ENCODE data around the gene PLAAT2. TPM values are rescaled to one million over a fixed set of nuclear protein-coding genes. Genes with fewer than 3 reads are reported as not detected.
"Not testable (repeated sequence)": the region's sequence is repeated elsewhere in the genome, so short reads cannot be mapped to it uniquely, and the experiment has no call there.

PLAAT2 gene
- total RNA-seq, 1 experiment from 2014 or later: 7.3 TPM

- no peak overlapping the region for H3K4me3 Mint-ChIP-seq (ENCODE audit: low read depth, unreplicated experiment)
- peaks cover 90% of the 10 kb centered on the region for H3K36me3 Mint-ChIP-seq (ENCODE audit: insufficient read depth, unreplicated experiment)
- peak overlapping the region; percentile 5 for H3K27ac Mint-ChIP-seq (ENCODE audit: unreplicated experiment)
Measured at GRCh38 chr11:63590024-63590788, 27.0 kb upstream of the PLAAT2 start.

GRCh38 chr11:63589000-63589399 lies 25.8 kb upstream of the PLAAT2 start:
- CTCF ChIA-PET: interaction anchor here (0.6 to 0.7 kb wide), 2 partner anchors 55 to 397 kb away, joined by 3 read pairs; no protein-coding TSS in a partner anchor
- DNase-seq: no peak
- BruUV-seq (replicated peaks): no TSS peak
- Mint-ChIP-seq H3K4me3 (ENCODE audit: low read depth, unreplicated experiment) (no peak overlapping the region), H3K36me3 (ENCODE audit: insufficient read depth, unreplicated experiment) (peaks cover 90% of the 10 kb centered on the region), H3K9me3 (ENCODE audit: low read depth, unreplicated experiment) (no peaks in the 10 kb centered on the region), H3K4me1 (ENCODE audit: low read depth, unreplicated experiment) (peaks cover 31% of the 10 kb centered on the region), H3K27ac (ENCODE audit: unreplicated experiment) (peak overlapping the region; percentile 44), H3K27me3 (ENCODE audit: unreplicated experiment) (no peaks in the 10 kb centered on the region)
- intact Hi-C loops (cut with micrococcal nuclease; ENCODE audit: unreplicated experiment): no loop called here
- TF ChIP-seq CTCF (IDR thresholded peaks at IDR 0.05; ENCODE audit: unreplicated experiment): no peak

More at GRCh38 chr11:63590024-63590788, 27.0 kb upstream of the PLAAT2 start:
- intact Hi-C loops (cut with micrococcal nuclease; ENCODE audit: unreplicated experiment): no loop called here
- no TSS peak for BruUV-seq (replicated peaks)
- no peaks in the 10 kb centered on the region for H3K9me3 Mint-ChIP-seq (ENCODE audit: low read depth, unreplicated experiment)
- no peak for TF ChIP-seq CTCF (IDR thresholded peaks at IDR 0.05; ENCODE audit: unreplicated experiment)
- peaks cover 43% of the 10 kb centered on the region for H3K4me1 Mint-ChIP-seq (ENCODE audit: low read depth, unreplicated experiment)
- CTCF ChIA-PET: no interaction called here
- H3K27me3 Mint-ChIP-seq (ENCODE audit: unreplicated experiment): no peaks in the 10 kb centered on the region
- no peak for DNase-seq

DNA sequence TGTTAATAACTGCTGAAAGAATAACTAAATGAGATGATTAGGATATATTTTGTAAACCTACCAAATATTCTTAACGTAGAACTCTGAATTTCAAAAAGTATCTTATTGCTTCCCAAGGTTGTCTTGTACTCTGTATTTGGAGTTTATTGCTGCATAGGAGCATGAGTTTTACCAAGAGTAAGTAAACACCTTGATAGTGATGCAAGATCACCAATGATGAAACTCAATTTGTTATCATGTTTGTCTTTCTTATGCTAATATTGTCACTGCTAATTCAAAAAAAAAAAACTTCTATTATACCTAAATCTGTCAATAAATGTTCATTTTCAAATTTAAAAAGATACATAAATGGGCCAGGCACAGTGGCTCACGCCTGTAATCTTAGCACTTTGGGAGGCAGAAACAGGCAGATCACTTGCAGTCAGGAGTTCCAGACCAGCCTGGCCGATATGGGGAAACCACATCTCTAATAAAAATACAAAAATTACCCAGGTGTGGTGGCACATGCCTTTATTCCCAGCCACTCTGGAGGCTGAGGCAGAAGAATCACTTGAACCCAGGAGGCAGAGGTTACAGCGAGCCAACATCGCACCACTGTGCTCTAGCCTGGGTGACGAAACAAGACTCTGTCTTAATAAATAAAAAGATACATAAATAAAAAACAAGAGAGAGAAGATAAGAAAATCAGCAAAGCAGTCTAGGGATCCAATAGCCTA lies 23.4 kb upstream of the PLAAT2 start:
- BruUV-seq (replicated peaks): no TSS peak
- Mint-ChIP-seq H3K27me3 (ENCODE audit: unreplicated experiment) (no peaks in the 10 kb centered on the region), H3K27ac (ENCODE audit: unreplicated experiment) (no peak overlapping the region), H3K4me3 (ENCODE audit: low read depth, unreplicated experiment) (no peak overlapping the region), H3K4me1 (ENCODE audit: low read depth, unreplicated experiment) (peaks cover 40% of the 10 kb centered on the region), H3K9me3 (ENCODE audit: low read depth, unreplicated experiment) (no peaks in the 10 kb centered on the region), H3K36me3 (ENCODE audit: insufficient read depth, unreplicated experiment) (peaks cover 93% of the 10 kb centered on the region)
- no peak for TF ChIP-seq CTCF (IDR thresholded peaks at IDR 0.05; ENCODE audit: unreplicated experiment)
- intact Hi-C loops (cut with micrococcal nuclease; ENCODE audit: unreplicated experiment): no loop called here
- no peak for DNase-seq
- CTCF ChIA-PET: interaction anchor here (0.7 kb wide), 1 partner anchor 18 kb away, joined by 4 read pairs; no protein-coding TSS in a partner anchor

GRCh38 chr11:63583357-63583677 lies 20.1 kb upstream of the PLAAT2 start:
- no TSS peak for BruUV-seq (replicated peaks)
- no peak overlapping the region for H3K4me3 Mint-ChIP-seq (ENCODE audit: low read depth, unreplicated experiment)
- TF ChIP-seq CTCF (IDR thresholded peaks at IDR 0.05; ENCODE audit: unreplicated experiment): no peak
- DNase-seq: no peak
- CTCF ChIA-PET: interaction anchor here (0.6 to 2.0 kb wide), 5 partner anchors 9 to 105 kb away, joined by 3 to 8 read pairs (median 6); no protein-coding TSS in a partner anchor
- H3K27me3 Mint-ChIP-seq (ENCODE audit: unreplicated experiment): no peaks in the 10 kb centered on the region
- H3K9me3 Mint-ChIP-seq (ENCODE audit: low read depth, unreplicated experiment): no peaks in the 10 kb centered on the region
- H3K27ac Mint-ChIP-seq (ENCODE audit: unreplicated experiment): peak overlapping the region; percentile 86
- peaks cover 35% of the 10 kb centered on the region for H3K4me1 Mint-ChIP-seq (ENCODE audit: low read depth, unreplicated experiment)
- H3K36me3 Mint-ChIP-seq (ENCODE audit: insufficient read depth, unreplicated experiment): peaks cover 89% of the 10 kb centered on the region
- intact Hi-C loops (cut with micrococcal nuclease; ENCODE audit: unreplicated experiment): loop anchor here (5.0 kb wide), 3 partner anchors 49 to 106 kb away; no protein-coding TSS in a partner anchor

DNA sequence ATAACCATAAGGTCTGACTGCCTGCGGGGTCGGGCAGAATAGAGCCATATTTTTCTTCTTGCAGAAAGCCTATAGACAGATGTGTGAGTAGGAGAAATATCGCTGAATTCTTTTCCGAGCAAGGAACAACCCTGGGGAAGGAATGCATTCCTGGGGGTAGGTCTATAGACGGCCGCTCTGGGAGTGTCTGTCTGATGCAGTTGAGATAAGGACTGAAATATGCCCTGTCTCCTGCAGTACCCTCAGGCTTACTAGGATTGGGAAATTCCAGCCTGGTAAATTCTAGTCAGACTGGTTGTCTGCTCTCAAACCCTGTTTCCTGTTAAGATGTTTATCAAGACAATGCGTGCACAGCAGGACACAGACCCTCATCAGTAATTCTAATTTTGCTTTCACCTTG lies 18.0 kb upstream of the PLAAT2 start:
- H3K9me3 Mint-ChIP-seq (ENCODE audit: low read depth, unreplicated experiment); H3K27me3 Mint-ChIP-seq (ENCODE audit: unreplicated experiment); BruUV-seq (replicated peaks): not testable (repeated sequence)
- Mint-ChIP-seq H3K4me3 (ENCODE audit: low read depth, unreplicated experiment) (peak overlapping the region; percentile 16), H3K4me1 (ENCODE audit: low read depth, unreplicated experiment) (peaks cover 42% of the 10 kb centered on the region), H3K36me3 (ENCODE audit: insufficient read depth, unreplicated experiment) (peaks cover 91% of the 10 kb centered on the region), H3K27ac (ENCODE audit: unreplicated experiment) (peak overlapping the region; percentile 86)
- DNase-seq: peak; percentile 75
- CTCF ChIA-PET: interaction anchor here (0.6 kb wide), 1 partner anchor 14 kb away, joined by 3 read pairs; no protein-coding TSS in a partner anchor
- intact Hi-C loops (cut with micrococcal nuclease; ENCODE audit: unreplicated experiment): loop anchor here (1.0 to 5.0 kb wide), 4 partner anchors 16 to 104 kb away; no protein-coding TSS in a partner anchor

GRCh38 chr11:63578882-63579281 lies 15.7 kb upstream of the PLAAT2 start:
- BruUV-seq (replicated peaks); H3K4me3 Mint-ChIP-seq (ENCODE audit: low read depth, unreplicated experiment); DNase-seq; H3K27me3 Mint-ChIP-seq (ENCODE audit: unreplicated experiment); H3K27ac Mint-ChIP-seq (ENCODE audit: unreplicated experiment); intact Hi-C loops (cut with micrococcal nuclease; ENCODE audit: unreplicated experiment); H3K9me3 Mint-ChIP-seq (ENCODE audit: low read depth, unreplicated experiment); CTCF ChIA-PET: not testable (repeated sequence)
- Mint-ChIP-seq H3K36me3 (ENCODE audit: insufficient read depth, unreplicated experiment) (peaks cover 91% of the 10 kb centered on the region), H3K4me1 (ENCODE audit: low read depth, unreplicated experiment) (peaks cover 65% of the 10 kb centered on the region)
